Measurements from ENCODE around the gene KIF5C. TPM values are rescaled to one million over a fixed set of nuclear protein-coding genes. Genes with fewer than 3 reads are reported as not detected.
"Not testable (repeated sequence)": the region's sequence is repeated elsewhere in the genome, so short reads cannot be mapped to it uniquely, and the experiment has no call there.

Gene KIF5C
- polyA plus RNA-seq, 1 donor = 16.0 TPM

DNA sequence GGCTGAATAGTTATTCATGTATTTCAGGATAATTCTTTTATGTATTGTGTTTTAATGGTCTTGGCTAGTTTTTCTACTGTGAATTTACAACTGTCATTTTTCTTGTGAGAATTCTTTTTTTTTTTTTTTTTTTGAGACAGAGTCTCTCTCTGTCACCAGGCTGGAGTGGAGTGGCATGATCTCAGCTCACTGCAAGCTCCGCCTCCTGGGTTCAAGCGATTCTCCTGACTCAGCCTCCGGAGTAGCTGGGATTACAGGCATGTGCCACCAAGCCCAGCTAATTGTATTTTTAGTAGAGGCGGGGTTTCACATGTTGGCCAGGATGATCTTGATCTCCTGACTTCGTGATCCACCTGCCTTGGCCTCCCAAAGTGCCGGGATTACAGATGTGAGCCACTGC is 12.5 kb upstream of the KIF5C start:
- H3K27me3 ChIP-seq (ENCODE audit: control insufficient read depth, insufficient read depth, low read length) = peaks cover 11% of the 10 kb centered on the region
- not testable (repeated sequence) for H3K36me3 ChIP-seq (ENCODE audit: control insufficient read depth, insufficient read depth, low read length); H3K4me1 ChIP-seq (ENCODE audit: control insufficient read depth, insufficient read depth, low read length); H3K27ac ChIP-seq (ENCODE audit: low read length); H3K4me3 ChIP-seq (ENCODE audit: low read length); H3K9me3 ChIP-seq (ENCODE audit: control insufficient read depth, low read depth, low read length); DNase-seq
- WGBS (ENCODE audit: insufficient coverage, low lambda C conversion rate) = no CpG with 5 or more reads among the region's 6 CpGs

DNA sequence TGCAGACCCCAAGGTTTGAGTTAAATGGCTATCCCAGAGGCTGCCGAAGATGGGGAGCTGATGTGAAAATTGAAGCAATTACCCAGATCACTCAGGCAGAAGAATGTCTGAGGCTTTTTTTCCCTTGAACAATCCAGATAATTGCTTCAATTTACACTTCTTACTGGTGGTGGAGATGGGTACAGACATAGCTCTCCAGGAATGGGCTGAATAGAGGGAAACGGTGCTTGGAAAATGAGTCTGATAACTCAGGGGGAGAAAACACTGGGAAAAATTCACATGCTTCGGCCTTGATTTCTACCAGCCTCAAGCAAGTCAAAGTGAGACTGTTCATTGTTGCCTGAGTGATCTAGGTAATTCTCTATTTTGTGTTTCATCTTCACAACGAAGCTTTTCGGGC is 9.5 kb upstream of the KIF5C start:
- no peaks in the 10 kb centered on the region for H3K9me3 ChIP-seq (ENCODE audit: control insufficient read depth, low read depth, low read length)
- no peak for DNase-seq
- no peak overlapping the region for H3K27ac ChIP-seq (ENCODE audit: low read length)
- 90% methylated on average over 2 of the region's 5 CpGs for WGBS (ENCODE audit: insufficient coverage, low lambda C conversion rate)
- peaks cover 17% of the 10 kb centered on the region for H3K27me3 ChIP-seq (ENCODE audit: control insufficient read depth, insufficient read depth, low read length)
- H3K4me3 ChIP-seq (ENCODE audit: low read length) = no peak overlapping the region
- H3K36me3 ChIP-seq (ENCODE audit: control insufficient read depth, insufficient read depth, low read length) = no peaks in the 10 kb centered on the region
- H3K4me1 ChIP-seq (ENCODE audit: control insufficient read depth, insufficient read depth, low read length) = no peaks in the 10 kb centered on the region

DNA sequence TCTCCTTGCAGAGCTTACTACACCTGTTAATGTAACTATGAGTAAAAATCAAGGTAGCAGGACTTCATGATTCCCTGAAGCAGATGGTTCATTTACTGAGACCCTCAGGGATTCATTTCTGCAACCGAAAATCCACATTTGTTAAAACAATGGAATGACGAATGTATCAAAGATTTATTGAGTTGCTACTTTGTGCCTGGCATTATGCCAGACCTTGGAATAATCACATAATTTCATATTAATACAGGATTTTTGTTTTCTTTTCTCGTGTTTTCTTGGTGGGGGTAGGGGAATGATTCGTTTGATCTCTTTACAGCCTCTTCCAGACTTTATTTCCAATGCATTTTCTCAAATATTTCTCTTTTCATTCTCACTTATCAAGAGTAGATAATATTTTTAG is 8.9 kb upstream of the KIF5C start:
- WGBS (ENCODE audit: insufficient coverage, low lambda C conversion rate) = 89% methylated on average over 3 of the region's 4 CpGs
- no peak for DNase-seq

DNA sequence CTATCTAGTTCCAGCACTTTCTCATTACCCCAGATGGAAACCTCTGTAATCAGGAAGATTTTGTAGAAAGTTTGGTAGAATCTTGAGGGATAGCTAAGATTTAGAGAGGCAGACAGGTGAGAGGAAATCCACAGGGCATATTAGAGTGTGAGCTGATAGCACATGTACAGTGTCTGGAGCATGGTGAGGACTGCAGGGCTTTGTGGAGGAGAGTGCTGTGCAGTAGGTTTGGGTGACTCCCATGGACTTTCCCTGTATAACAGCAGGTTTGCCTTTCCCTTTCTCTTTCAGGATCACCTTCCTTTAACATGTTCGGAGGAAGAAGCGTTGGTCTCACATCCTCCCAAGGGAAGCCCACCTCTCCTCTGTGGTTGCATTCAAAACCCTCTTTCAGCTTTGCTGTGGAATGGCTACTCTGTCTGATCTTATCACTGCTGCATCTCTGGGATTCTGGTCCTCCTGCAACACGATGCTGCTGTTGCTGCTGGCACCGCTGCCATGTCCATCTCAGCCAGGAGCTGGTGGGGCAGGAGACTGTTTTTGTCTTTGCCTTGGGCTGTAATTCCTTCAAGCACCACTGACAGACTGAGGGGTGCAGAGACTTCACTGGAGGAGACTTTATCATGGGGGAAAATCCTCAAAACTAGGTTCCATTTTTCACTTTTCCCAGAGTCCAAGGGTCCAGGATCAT is 7.8 kb upstream of the KIF5C start:
- Histone ChIP-seq H3K4me3 (ENCODE audit: low read length) (no peak overlapping the region), H3K4me1 (ENCODE audit: control insufficient read depth, insufficient read depth, low read length) (no peaks in the 10 kb centered on the region), H3K36me3 (ENCODE audit: control insufficient read depth, insufficient read depth, low read length) (no peaks in the 10 kb centered on the region), H3K27ac (ENCODE audit: low read length) (no peak overlapping the region), H3K27me3 (ENCODE audit: control insufficient read depth, insufficient read depth, low read length) (peaks cover 17% of the 10 kb centered on the region), H3K9me3 (ENCODE audit: control insufficient read depth, low read depth, low read length) (no peaks in the 10 kb centered on the region)
- no CpG with 5 or more reads among the region's 4 CpGs for WGBS (ENCODE audit: insufficient coverage, low lambda C conversion rate)
- DNase-seq = no peak

More for the DNA sequence above, 8.9 kb upstream of the KIF5C start:
- no peak overlapping the region for H3K27ac ChIP-seq (ENCODE audit: low read length)
- H3K27me3 ChIP-seq (ENCODE audit: control insufficient read depth, insufficient read depth, low read length) = peaks cover 17% of the 10 kb centered on the region
- H3K9me3 ChIP-seq (ENCODE audit: control insufficient read depth, low read depth, low read length) = no peaks in the 10 kb centered on the region
- H3K4me3 ChIP-seq (ENCODE audit: low read length) = no peak overlapping the region
- no peaks in the 10 kb centered on the region for H3K36me3 ChIP-seq (ENCODE audit: control insufficient read depth, insufficient read depth, low read length)
- no peaks in the 10 kb centered on the region for H3K4me1 ChIP-seq (ENCODE audit: control insufficient read depth, insufficient read depth, low read length)

DNA sequence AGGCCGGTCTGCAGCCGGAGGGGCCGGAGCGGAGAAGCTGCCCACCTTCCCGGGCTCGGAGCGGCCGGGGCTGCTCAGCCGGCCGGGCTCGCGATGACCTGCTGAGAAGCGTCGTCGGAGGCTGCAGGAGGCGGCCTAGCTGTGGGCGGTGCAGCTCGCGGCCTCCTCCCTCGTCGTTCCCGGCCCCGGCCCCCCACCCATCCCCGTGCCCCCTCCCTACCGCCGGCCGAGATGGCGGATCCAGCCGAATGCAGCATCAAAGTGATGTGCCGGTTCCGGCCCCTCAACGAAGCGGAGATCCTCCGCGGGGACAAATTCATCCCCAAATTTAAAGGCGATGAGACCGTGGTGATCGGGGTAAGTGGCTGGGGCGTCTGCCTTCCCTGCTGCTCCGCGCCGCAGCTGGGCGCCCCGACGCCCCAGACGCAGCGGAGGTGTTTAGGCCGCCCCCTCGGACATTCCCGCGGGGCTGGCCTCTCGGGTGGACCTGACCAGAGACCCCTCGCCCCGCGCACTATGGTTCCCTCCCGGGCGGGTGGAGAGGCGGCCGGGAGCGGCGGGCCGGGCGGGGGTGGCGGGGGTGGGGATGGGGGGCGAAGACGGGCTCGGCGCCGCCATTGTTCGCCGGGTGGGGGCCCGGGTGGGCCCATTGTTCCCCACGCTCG is 492 bp downstream of the KIF5C start:
- DNase-seq = no peak
- H3K27me3 ChIP-seq (ENCODE audit: control insufficient read depth, insufficient read depth, low read length) = peaks cover 54% of the 10 kb centered on the region

DNA sequence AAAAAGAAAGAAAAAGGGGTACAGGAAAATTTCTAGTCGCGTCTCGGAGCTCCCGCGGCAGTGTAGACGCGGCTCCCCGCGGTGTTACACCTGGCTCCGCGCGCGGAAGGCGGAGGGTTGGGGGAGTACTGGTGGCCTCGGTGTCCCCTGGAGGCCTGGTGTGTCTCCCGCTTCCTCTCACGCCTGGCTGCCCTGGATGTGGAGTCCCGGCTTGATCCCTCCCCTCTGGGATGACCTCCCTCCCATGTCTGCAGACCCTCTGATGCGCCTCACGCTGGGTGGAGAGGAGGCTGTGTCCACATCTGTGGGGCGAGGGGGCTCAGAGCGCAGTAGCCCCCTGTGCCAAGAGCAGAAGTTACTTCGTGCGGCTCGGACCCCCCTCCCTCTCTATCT is 1.2 kb downstream of the KIF5C start:
- no CpG with 5 or more reads among the region's 25 CpGs for WGBS (ENCODE audit: insufficient coverage, low lambda C conversion rate)
- no peaks in the 10 kb centered on the region for H3K36me3 ChIP-seq (ENCODE audit: control insufficient read depth, insufficient read depth, low read length)
- peaks cover 9% of the 10 kb centered on the region for H3K9me3 ChIP-seq (ENCODE audit: control insufficient read depth, low read depth, low read length)
- H3K4me1 ChIP-seq (ENCODE audit: control insufficient read depth, insufficient read depth, low read length) = peaks cover 13% of the 10 kb centered on the region
- H3K4me3 ChIP-seq (ENCODE audit: low read length) = peak overlapping the region; percentile 23
- DNase-seq = no peak
- H3K27me3 ChIP-seq (ENCODE audit: control insufficient read depth, insufficient read depth, low read length) = peaks cover 54% of the 10 kb centered on the region
- H3K27ac ChIP-seq (ENCODE audit: low read length) = peak overlapping the region; percentile 12

More for the DNA sequence above, 492 bp downstream of the KIF5C start:
- Histone ChIP-seq H3K27ac (ENCODE audit: low read length) (no peak overlapping the region), H3K4me3 (ENCODE audit: low read length) (peak overlapping the region; percentile 38), H3K4me1 (ENCODE audit: control insufficient read depth, insufficient read depth, low read length) (peaks cover 13% of the 10 kb centered on the region), H3K36me3 (ENCODE audit: control insufficient read depth, insufficient read depth, low read length) (no peaks in the 10 kb centered on the region), H3K9me3 (ENCODE audit: control insufficient read depth, low read depth, low read length) (peaks cover 3% of the 10 kb centered on the region)
- no CpG with 5 or more reads among the region's 74 CpGs for WGBS (ENCODE audit: insufficient coverage, low lambda C conversion rate)

DNA sequence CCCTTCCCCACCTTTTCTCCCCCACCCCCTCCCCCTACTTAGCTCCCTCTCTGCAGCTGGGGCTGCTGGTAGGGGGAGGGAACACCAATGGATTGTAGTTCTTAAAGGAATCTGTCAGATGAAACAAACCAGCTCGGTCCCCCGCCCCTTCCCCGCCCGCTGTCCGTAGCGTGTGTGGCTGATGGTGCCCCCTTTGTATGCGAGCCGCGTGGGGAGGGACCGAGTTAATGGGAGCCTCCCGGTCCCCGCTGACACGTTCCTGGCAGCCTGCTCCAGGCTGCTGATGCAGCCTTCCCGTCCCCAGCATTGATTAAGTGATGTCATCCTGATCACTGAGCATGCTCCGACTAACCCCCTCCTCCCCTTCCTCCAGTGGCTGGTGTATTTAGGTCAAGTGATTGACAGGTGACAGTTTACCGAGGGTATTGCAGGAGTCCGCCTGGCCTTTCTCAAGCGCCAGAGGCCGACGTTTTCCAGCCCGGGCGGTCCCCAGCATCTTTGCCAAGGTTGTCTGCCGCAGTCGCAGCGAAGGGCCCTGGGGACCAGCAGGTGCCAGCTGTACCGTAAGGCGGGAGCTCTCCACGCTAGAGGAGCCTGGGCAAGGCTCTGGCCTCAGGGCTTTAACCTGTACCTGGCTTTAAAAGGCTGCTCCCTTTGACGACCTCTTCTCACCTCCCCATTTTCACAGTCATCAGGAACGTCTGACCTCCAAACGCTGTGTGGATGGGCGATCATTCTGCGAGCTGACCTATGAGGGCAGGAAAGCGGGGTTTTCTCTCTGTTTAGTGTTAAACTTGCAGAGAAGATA is 1.8 kb downstream of the KIF5C start:
- H3K4me3 ChIP-seq (ENCODE audit: low read length) = peak overlapping the region; percentile 23
- peak; percentile 29 to 54 for DNase-seq
- H3K4me1 ChIP-seq (ENCODE audit: control insufficient read depth, insufficient read depth, low read length) = peaks cover 13% of the 10 kb centered on the region
- H3K9me3 ChIP-seq (ENCODE audit: control insufficient read depth, low read depth, low read length) = peaks cover 10% of the 10 kb centered on the region
- peak overlapping the region; percentile 22 for H3K27ac ChIP-seq (ENCODE audit: low read length)
- no CpG with 5 or more reads among the region's 34 CpGs for WGBS (ENCODE audit: insufficient coverage, low lambda C conversion rate)
- no peaks in the 10 kb centered on the region for H3K36me3 ChIP-seq (ENCODE audit: control insufficient read depth, insufficient read depth, low read length)
- peaks cover 54% of the 10 kb centered on the region for H3K27me3 ChIP-seq (ENCODE audit: control insufficient read depth, insufficient read depth, low read length)

DNA sequence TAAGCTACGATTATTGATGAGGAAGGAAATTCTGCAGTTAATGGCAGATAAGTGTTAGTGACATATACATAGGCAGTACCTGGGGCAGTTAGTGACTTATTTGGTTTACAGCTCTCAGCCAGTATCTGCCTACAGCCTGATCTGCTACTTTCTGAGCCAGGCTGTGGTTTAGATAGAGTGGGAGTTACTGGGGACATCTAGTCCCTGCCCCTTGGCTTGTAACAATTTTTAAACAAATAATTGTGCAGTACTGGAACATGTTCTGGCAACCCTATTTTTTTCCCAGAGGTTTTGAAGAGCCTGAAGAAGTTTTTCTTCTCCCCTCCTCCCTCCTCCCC is 2.3 kb downstream of the KIF5C start:
- no peak for DNase-seq
- H3K4me1 ChIP-seq (ENCODE audit: control insufficient read depth, insufficient read depth, low read length) = peaks cover 15% of the 10 kb centered on the region
- H3K4me3 ChIP-seq (ENCODE audit: low read length) = no peak overlapping the region
- no CpG with 5 or more reads among the region's 1 CpG for WGBS (ENCODE audit: insufficient coverage, low lambda C conversion rate)
- peaks cover 10% of the 10 kb centered on the region for H3K9me3 ChIP-seq (ENCODE audit: control insufficient read depth, low read depth, low read length)
- H3K27ac ChIP-seq (ENCODE audit: low read length) = no peak overlapping the region
- peaks cover 54% of the 10 kb centered on the region for H3K27me3 ChIP-seq (ENCODE audit: control insufficient read depth, insufficient read depth, low read length)
- H3K36me3 ChIP-seq (ENCODE audit: control insufficient read depth, insufficient read depth, low read length) = no peaks in the 10 kb centered on the region

DNA sequence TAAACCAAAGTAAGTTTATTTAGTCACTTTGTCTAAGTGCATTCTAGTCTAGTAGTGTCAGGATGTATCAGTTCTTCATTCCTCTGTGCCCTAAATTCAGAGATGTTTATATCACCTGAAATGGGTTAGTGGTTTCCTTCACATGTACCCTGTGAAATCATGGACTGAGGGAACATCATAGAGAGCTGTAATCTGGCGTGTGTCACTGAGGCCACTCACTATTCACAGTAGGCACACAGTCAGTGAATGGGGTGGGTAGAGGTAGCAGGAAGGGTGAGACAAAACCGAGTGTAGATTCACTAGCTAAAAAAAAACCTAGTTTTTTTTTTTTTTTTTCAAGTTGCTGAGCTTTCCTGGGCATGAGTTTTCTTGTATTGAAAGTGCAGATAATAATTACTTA is 5.6 kb downstream of the KIF5C start:
- no peak overlapping the region for H3K4me3 ChIP-seq (ENCODE audit: low read length)
- H3K36me3 ChIP-seq (ENCODE audit: control insufficient read depth, insufficient read depth, low read length) = no peaks in the 10 kb centered on the region
- no CpG with 5 or more reads among the region's 2 CpGs for WGBS (ENCODE audit: insufficient coverage, low lambda C conversion rate)
- peaks cover 8% of the 10 kb centered on the region for H3K9me3 ChIP-seq (ENCODE audit: control insufficient read depth, low read depth, low read length)
- peaks cover 11% of the 10 kb centered on the region for H3K4me1 ChIP-seq (ENCODE audit: control insufficient read depth, insufficient read depth, low read length)
- H3K27ac ChIP-seq (ENCODE audit: low read length) = no peak overlapping the region
- peaks cover 38% of the 10 kb centered on the region for H3K27me3 ChIP-seq (ENCODE audit: control insufficient read depth, insufficient read depth, low read length)
- no peak for DNase-seq

DNA sequence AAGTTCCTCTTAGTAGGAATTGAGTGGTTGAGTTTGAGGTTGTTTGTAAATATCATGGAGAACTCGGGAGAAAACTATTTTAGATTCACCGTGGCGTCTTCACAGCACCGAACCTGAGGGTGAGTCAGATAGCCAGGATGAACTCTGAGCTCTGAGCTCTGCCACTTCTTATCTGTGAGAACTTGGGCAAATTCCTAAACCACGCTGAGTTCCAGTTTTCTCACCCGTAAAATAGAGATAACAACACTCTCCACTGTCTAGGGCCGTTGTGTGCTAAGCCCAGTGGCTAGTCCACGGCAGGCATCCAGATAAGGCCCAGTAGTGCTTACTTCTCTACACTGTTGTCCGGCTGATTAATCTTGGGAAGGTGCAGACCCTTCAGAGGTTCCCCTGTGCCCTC is 7.0 kb downstream of the KIF5C start:
- no peak overlapping the region for H3K4me3 ChIP-seq (ENCODE audit: low read length)
- H3K27ac ChIP-seq (ENCODE audit: low read length) = no peak overlapping the region
- H3K27me3 ChIP-seq (ENCODE audit: control insufficient read depth, insufficient read depth, low read length) = peaks cover 34% of the 10 kb centered on the region
- peak; percentile 42 to 60 for DNase-seq
- H3K4me1 ChIP-seq (ENCODE audit: control insufficient read depth, insufficient read depth, low read length) = peaks cover 4% of the 10 kb centered on the region
- WGBS (ENCODE audit: insufficient coverage, low lambda C conversion rate) = no CpG with 5 or more reads among the region's 9 CpGs
- peaks cover 7% of the 10 kb centered on the region for H3K9me3 ChIP-seq (ENCODE audit: control insufficient read depth, low read depth, low read length)
- no peaks in the 10 kb centered on the region for H3K36me3 ChIP-seq (ENCODE audit: control insufficient read depth, insufficient read depth, low read length)
